Heart left ventricle (tissue), 16 donors: Measurements from ENCODE around the gene TRMT61A. TPM values are rescaled to one million over a fixed set of nuclear protein-coding genes. Genes with fewer than 3 reads are reported as not detected.

Experiments used
- ATAC-seq, 4 donors: fragments of 200-7000 bp; cut with Tn5 transposase; one replicate each; pipeline ENCODE4 v1.9.1; 2020 to 2022; ENCODE audit warnings: moderate library complexity in 4 of 4, mild to moderate bottlenecking in 3 of 4, moderate number of reproducible peaks in 1 of 4
- DNase-seq, 5 donors: peaks; one replicate each; pipeline ENCODE4 v3.0.0-alpha.2; 2020
- H3K27ac ChIP-seq, 12 donors: fragments of 200-600 bp; sonication (generic) in 4 of 12; one replicate each; pipeline versions ENCODE4 v1.5.0 to v1.8.0; 2016 to 2022; ENCODE audit warnings: mild to moderate bottlenecking in 2 of 12
- H3K27me3 ChIP-seq, 9 donors: fragments of 200-600 bp; sonication (generic) in 2 of 9; one replicate each; pipeline versions ENCODE4 v1.5.1 to v1.8.0; 2016 to 2022; ENCODE audit warnings: mild to moderate bottlenecking in 3 of 9
- H3K36me3 ChIP-seq, 9 donors: fragments of 200-600 bp; sonication (generic) in 2 of 9; one replicate each; pipeline versions ENCODE4 v1.5.0 to v1.8.0; 2018 to 2022; ENCODE audit warnings: mild to moderate bottlenecking in 2 of 9
- H3K4me1 ChIP-seq, 12 donors: fragments of 200-600 bp; sonication (generic) in 4 of 12; one replicate each; pipeline versions ENCODE4 v1.5.0 to v1.8.0; 2016 to 2022; ENCODE audit warnings: mild to moderate bottlenecking in 3 of 12
- H3K4me3 ChIP-seq, 12 donors: fragments of 200-600 bp; sonication (generic) in 4 of 12; one replicate each; pipeline versions ENCODE4 v1.5.0 to v1.8.0; 2017 to 2022; ENCODE audit warnings: mild to moderate bottlenecking in 9 of 12, moderate library complexity in 4 of 12
- H3K9me3 ChIP-seq, 12 donors: fragments of 200-600 bp; sonication (generic) in 4 of 12; one replicate each; pipeline versions ENCODE4 v1.5.0 to v1.8.0; 2016 to 2022; ENCODE audit warnings: mild to moderate bottlenecking in 1 of 12
- POLR2A ChIP-seq, 2 donors: fragments of 450-650 bp; IDR thresholded peaks; one replicate each; pipeline ENCODE4 v1.6.1; 2017; ENCODE audit warnings: antibody characterized with exemption in 2 of 2, mild to moderate bottlenecking in 2 of 2, moderate library complexity in 2 of 2
- WGBS, 4 donors: extraction: QIAGEN DNeasy Blood & Tissue Kit in 2 of 4; methylation state at CpG; one replicate each; pipeline versions ENCODE4 v1.1.5 to v1.1.7; 2013 to 2018; 5-methylcytosine and 5-hydroxymethylcytosine counted together
- intact Hi-C, 10 donors: fragments of 100-400 bp; cut with DNase I; formaldehyde crosslinking; loops; one replicate each; pipeline versions ENCODE4 v1.11.1 to v1.14.2; 2022
- polyA plus RNA-seq, 2 donors: library from polyadenylated mRNA; stranded (reverse); fragments of 200-250 nt; gene quantifications; one replicate each; pipeline ENCODE4 v1.2.3, GENCODE V29; 2013
- total RNA-seq, 9 donors: library from RNA; depleted of rRNA in 2 of 9; stranded (reverse); fragments of >200 nt in 2 of 9; fragmentation: NEBNext Ultra II Directional in 3 of 9; extraction: Animal tissue kit (Norgen Biotek cat#: 25700) in 3 of 9; gene quantifications; one replicate each; pipeline versions ENCODE4 v1.1.0 to v1.2.4, GENCODE V29; 2016 to 2023
- TF ChIP-seq, protein P1 (sequence below), 12 donors: fragments of 200-600 bp; sonication (generic) in 4 of 12; IDR thresholded peaks; one replicate each; pipeline versions ENCODE4 v1.5.0 to v1.8.0; 2018 to 2022; ENCODE audit warnings: antibody characterized with exemption in 12 of 12, mild to moderate bottlenecking in 5 of 12
- donor health status: ischemic (EF 13 %, LVEDD 7.1; RV severe dilation, severe dysfunction).
- donor health status: healthy with polysubstance abuse.
- donor health status: DM: no; HTN: yes; CAD: no.
- donor health status: DM: no; HTN: no; CAD: no.
- donor health status: ischemic (EF 25% LVEDD 6.9; RV normal size, moderate dysfunction).
- donor health status: ischemic (EF 25% LVEDD 5.7; RV mildly dilated, moderate dysfunction).
- donor health status: healthy.
- donor health status: DM: yes; HTN: yes; CAD: no.
- donor health status: ischemic (EF 35%, LVEDD 5.7; RV mildly dilated, moderate dysfunction).
- donor health status: nonischemic (EF 11% LVEDD 7.7; RV severe dilation, severe dysfunction).
- donor health status: DM: yes; HTN: yes; CAD: no.
- donor health status: PGD.
- donor health status: ischemic (EF 29% LVEDD 5.4; RV normal size, mild dysfunction).
- donor health status: nonischemic (EF 23%, LVEDD 6.1; RV moderate dilation, normal function).

Gene TRMT61A
- total and polyA plus RNA-seq, 11 donors: 3.2 to 15.9 (median 5.2) TPM

DNA sequence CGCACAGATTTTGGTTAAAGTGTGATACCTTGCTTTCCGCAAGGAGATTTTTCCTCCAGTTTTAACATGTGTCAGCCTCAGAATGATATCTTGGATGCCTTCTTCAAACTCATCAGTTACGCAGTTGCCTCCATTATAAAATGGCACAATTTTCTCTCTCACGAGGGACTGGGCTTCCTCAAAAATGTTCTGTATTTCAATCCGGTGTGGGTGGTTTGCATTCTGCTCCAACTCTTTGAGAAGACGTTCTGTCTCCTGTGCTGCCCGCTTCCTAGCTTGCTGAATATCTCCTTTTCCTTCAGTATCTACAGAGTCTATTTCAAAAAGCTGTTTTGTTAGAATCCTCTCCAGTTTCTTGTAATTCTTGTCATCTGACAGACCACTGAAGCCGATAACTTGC is 31.7 kb downstream of the TRMT61A start:
- ATAC-seq: no peak
- peak overlapping the region in 7 of 12 donors; percentile 79 to 99 (median 96) for H3K4me3 ChIP-seq

DNA sequence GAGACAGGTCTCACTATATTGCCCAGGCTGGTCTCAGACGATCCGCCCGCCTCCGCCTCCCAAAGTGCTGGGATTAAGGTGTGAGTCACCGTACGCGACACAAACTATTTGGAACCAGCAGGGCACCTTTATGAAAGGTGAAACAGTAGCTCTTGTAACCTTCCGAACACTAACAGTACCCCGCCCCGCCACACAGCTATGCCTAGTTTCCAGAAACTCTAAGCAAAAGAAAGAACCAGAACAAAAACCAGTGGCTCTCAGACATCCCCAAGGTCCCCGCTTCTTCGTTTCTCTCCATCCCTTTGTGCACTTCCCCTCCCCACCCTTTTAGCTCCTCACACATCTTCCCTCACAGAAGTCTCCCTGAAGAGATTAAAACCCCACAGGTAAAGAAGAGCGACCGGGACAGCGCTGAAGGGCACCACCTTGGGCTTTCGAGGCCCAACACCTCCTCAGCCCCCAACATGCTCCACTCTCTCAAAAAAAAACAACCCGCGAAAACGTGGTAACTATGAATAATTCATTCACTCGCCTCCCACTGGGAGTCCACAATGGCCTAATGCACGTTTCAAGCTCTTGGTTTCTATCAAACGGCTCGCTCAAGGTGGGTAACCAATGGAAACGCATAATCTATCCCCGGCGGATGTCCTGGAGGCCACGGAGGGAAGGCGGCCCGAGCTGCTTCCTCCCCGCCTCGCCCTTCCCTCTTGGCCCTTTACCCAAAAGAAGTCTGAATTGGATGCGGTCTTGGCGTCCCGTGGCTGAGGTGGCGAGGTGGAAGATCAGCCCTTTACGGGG is 32.6 kb downstream of the TRMT61A start:
- H3K9me3 ChIP-seq: no peaks in the 10 kb centered on the region
- WGBS, 4 donors: 6 to 10% (median 8%) methylated on average over 33 to 36 of the region's 36 CpGs
- intact Hi-C loops: loop anchor here in 1 of 10 donors (10.0 kb wide), 1 partner anchor 153 kb away; the partner anchor contains the start of genes XRCC3 and ZFYVE21
- peak; percentile 24 to 74 (median 51) for ATAC-seq
- H3K27me3 ChIP-seq: no peaks in the 10 kb centered on the region
- H3K36me3 ChIP-seq: peaks cover 0 to 44% (median 28%) of the 10 kb centered on the region in 9 donors
- peak overlapping the region; percentile 62 to 99 (median 86) for H3K4me3 ChIP-seq
- peaks cover 3 to 81% (median 62%) of the 10 kb centered on the region in 12 donors for H3K4me1 ChIP-seq
- no peak for TF ChIP-seq POLR2A (IDR thresholded peaks at IDR 0.05)
- TF ChIP-seq, protein P1, sequence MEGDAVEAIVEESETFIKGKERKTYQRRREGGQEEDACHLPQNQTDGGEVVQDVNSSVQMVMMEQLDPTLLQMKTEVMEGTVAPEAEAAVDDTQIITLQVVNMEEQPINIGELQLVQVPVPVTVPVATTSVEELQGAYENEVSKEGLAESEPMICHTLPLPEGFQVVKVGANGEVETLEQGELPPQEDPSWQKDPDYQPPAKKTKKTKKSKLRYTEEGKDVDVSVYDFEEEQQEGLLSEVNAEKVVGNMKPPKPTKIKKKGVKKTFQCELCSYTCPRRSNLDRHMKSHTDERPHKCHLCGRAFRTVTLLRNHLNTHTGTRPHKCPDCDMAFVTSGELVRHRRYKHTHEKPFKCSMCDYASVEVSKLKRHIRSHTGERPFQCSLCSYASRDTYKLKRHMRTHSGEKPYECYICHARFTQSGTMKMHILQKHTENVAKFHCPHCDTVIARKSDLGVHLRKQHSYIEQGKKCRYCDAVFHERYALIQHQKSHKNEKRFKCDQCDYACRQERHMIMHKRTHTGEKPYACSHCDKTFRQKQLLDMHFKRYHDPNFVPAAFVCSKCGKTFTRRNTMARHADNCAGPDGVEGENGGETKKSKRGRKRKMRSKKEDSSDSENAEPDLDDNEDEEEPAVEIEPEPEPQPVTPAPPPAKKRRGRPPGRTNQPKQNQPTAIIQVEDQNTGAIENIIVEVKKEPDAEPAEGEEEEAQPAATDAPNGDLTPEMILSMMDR (IDR thresholded peaks at IDR 0.05): no peak
- H3K27ac ChIP-seq: peak overlapping the region; percentile 92 to 99 (median 96)
- peak in 4 of 5 donors; percentile 64 to 70 (median 66) for DNase-seq

More for the DNA sequence above, 31.7 kb downstream of the TRMT61A start:
- DNase-seq: no peak
- Histone ChIP-seq H3K9me3 (no peaks in the 10 kb centered on the region), H3K27ac (peak overlapping the region in 8 of 12 donors; percentile 93 to 99 (median 98)), H3K4me1 (peaks cover 3 to 85% (median 64%) of the 10 kb centered on the region in 12 donors), H3K27me3 (no peaks in the 10 kb centered on the region), H3K36me3 (peaks cover 0 to 44% (median 28%) of the 10 kb centered on the region in 9 donors)
- TF ChIP-seq, protein P1 (IDR thresholded peaks at IDR 0.05): no peak
- no peak for TF ChIP-seq POLR2A (IDR thresholded peaks at IDR 0.05)
- intact Hi-C loops: loop anchor here in 1 of 10 donors (10.0 kb wide), 1 partner anchor 154 kb away; the partner anchor contains the start of genes XRCC3 and ZFYVE21
- WGBS, 4 donors: 68 to 73% (median 69%) methylated on average over 8 of the region's 8 CpGs

DNA sequence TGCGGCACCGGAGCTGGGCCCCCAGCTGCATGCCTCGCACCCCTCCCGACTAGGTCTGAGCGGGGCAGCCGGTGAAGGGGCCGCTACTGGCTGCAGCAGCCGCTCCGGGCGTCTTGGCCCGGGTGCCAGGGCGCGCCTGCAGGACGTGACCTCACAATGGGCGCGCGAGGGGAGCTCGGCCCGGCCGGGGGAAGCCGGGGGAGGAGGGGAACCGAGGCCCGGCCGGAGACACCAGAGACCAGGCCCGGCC is 33.1 kb downstream of the TRMT61A start:
- 0 to 2% (median 1%) methylated on average over 6 to 25 of the region's 25 CpGs for WGBS, 4 donors
- Histone ChIP-seq H3K36me3 (peaks cover 0 to 44% (median 26%) of the 10 kb centered on the region in 9 donors), H3K27ac (peak overlapping the region; percentile 92 to 99 (median 96)), H3K4me3 (peak overlapping the region; percentile 62 to 99 (median 86)), H3K27me3 (no peaks in the 10 kb centered on the region), H3K4me1 (peaks cover 3 to 75% (median 61%) of the 10 kb centered on the region in 12 donors), H3K9me3 (no peaks in the 10 kb centered on the region)
- intact Hi-C loops: loop anchor here in 1 of 10 donors (10.0 kb wide), 1 partner anchor 153 kb away; the partner anchor contains the start of genes XRCC3 and ZFYVE21
- TF ChIP-seq, protein P1 (IDR thresholded peaks at IDR 0.05): no peak
- TF ChIP-seq POLR2A (IDR thresholded peaks at IDR 0.05): no peak
- DNase-seq: peak in 4 of 5 donors; percentile 60 to 69 (median 68)
- ATAC-seq: peak; percentile 12 to 78 (median 69)
